Measurements from ENCODE around the gene VANGL2. TPM values are rescaled to one million over a fixed set of nuclear protein-coding genes. Genes with fewer than 3 reads are reported as not detected.

The VANGL2 gene
- total RNA-seq, 2 experiments from 2014 or later = 1.5 to 2.6 TPM

- H2AFZ ChIP-seq (ENCODE audit: low read length) = peak overlapping the region; percentile 85; the same call in 1 of the 2 replicates
- intact Hi-C loops (cut with micrococcal nuclease; ENCODE audit: unreplicated experiment) = no loop called here
Measured at GRCh38 chr1:160451859-160452232, 51.5 kb downstream of the VANGL2 start.

GRCh38 chr1:160453443-160453842 is 53.1 kb downstream of the VANGL2 start:
- CTCF ChIA-PET (ENCODE audit: unreplicated experiment) = no interaction called here
- Histone ChIP-seq H3K36me3 (ENCODE audit: insufficient read depth, low read length) (no peaks in the 10 kb centered on the region; the same call in 1 of the 2 replicates), H3K9me3 (ENCODE audit: low read length) (no peaks in the 10 kb centered on the region; the same call in 1 of the 2 replicates), H3K4me2 (ENCODE audit: low read length) (no peak overlapping the region), H3K27ac (ENCODE audit: low read depth, low read length, poor library complexity, severe bottlenecking) (no peak overlapping the region), H3K9me2 (ENCODE audit: insufficient read depth, low read length) (no peaks in the 10 kb centered on the region), H3K4me1 (ENCODE audit: insufficient read depth, low read length, poor library complexity, severe bottlenecking) (peaks cover 16% of the 10 kb centered on the region), H2AFZ (ENCODE audit: low read length) (peak overlapping the region; percentile 14; the same call in 1 of the 2 replicates), H4K20me1 (ENCODE audit: insufficient read depth, low read length) (no peaks in the 10 kb centered on the region), H3K79me2 (ENCODE audit: insufficient read depth, low read depth, low read length) (no peaks in the 10 kb centered on the region), H3K4me3 (ENCODE audit: low read depth, low read length, poor library complexity, severe bottlenecking) (no peak overlapping the region)
- no peak for DNase-seq (ENCODE audit: low spot score)
- no TSS peak for BruUV-seq (replicated peaks)
- intact Hi-C loops (cut with micrococcal nuclease; ENCODE audit: unreplicated experiment) = no loop called here
- POLR2A ChIA-PET = interaction anchor here (1.1 to 3.1 kb wide), 2 partner anchors 10 to 12 kb away, joined by 4 to 40 read pairs; no protein-coding TSS in a partner anchor
- TF ChIP-seq CTCF (conservative IDR thresholded peaks at IDR 0.05; ENCODE audit: low read length) = no peak
- TF ChIP-seq EZH2phosphoT487 (IDR thresholded peaks at IDR 0.05; ENCODE audit: borderline replicate concordance, low read depth, low read length) = no peak

More at GRCh38 chr1:160451859-160452232, 51.5 kb downstream of the VANGL2 start:
- Histone ChIP-seq H3K36me3 (ENCODE audit: insufficient read depth, low read length) (no peaks in the 10 kb centered on the region; the same call in 1 of the 2 replicates), H3K4me1 (ENCODE audit: insufficient read depth, low read length, poor library complexity, severe bottlenecking) (peaks cover 28% of the 10 kb centered on the region), H3K27ac (ENCODE audit: low read depth, low read length, poor library complexity, severe bottlenecking) (no peak overlapping the region), H3K9me3 (ENCODE audit: low read length) (no peaks in the 10 kb centered on the region; the same call in 1 of the 2 replicates), H3K9me2 (ENCODE audit: insufficient read depth, low read length) (no peaks in the 10 kb centered on the region), H3K4me2 (ENCODE audit: low read length) (peak overlapping the region; percentile 25; the same call in 1 of the 2 replicates), H3K79me2 (ENCODE audit: insufficient read depth, low read depth, low read length) (no peaks in the 10 kb centered on the region), H4K20me1 (ENCODE audit: insufficient read depth, low read length) (no peaks in the 10 kb centered on the region), H3K4me3 (ENCODE audit: low read depth, low read length, poor library complexity, severe bottlenecking) (no peak overlapping the region)
- POLR2A ChIA-PET = interaction anchor here (0.7 to 3.1 kb wide), 13 partner anchors 8 to 115 kb away, joined by 3 to 40 read pairs (median 5); no protein-coding TSS in a partner anchor
- CTCF ChIA-PET (ENCODE audit: unreplicated experiment) = interaction anchor here (0.6 to 1.3 kb wide), 6 partner anchors 9 to 93 kb away, joined by 3 to 5 read pairs (median 4); no protein-coding TSS in a partner anchor
- no peak for TF ChIP-seq CTCF (conservative IDR thresholded peaks at IDR 0.05; ENCODE audit: low read length)
- no peak for TF ChIP-seq EZH2phosphoT487 (IDR thresholded peaks at IDR 0.05; ENCODE audit: borderline replicate concordance, low read depth, low read length)
- no peak for DNase-seq (ENCODE audit: low spot score)
- no TSS peak for BruUV-seq (replicated peaks)

All from OCI-LY7 (cell line).